Lung (tissue), 12 donors: ENCODE measurements around the gene ANKRD40. TPM values are rescaled to one million over a fixed set of nuclear protein-coding genes. Genes with fewer than 3 reads are reported as not detected.
"Not testable (repeated sequence)": the region's sequence is repeated elsewhere in the genome, so short reads cannot be mapped to it uniquely, and the experiment has no call there.

ENCODE experiments used
- ATAC-seq: fragments of 200-7000 bp; cut with Tn5 transposase; one replicate; pipeline ENCODE4 v1.9.1; 2020; ENCODE audit warnings: moderate number of reproducible peaks; ENCODE audit not compliant: insufficient read depth, low FRiP score
- DNase-seq, 3 donors: peaks; one replicate each; pipeline ENCODE4 v3.0.0-alpha.2; 2013 to 2017
- H3K27ac ChIP-seq, 2 donors: one replicate each; pipeline ENCODE4 v1.5.1; 2013; ENCODE audit warnings: mild to moderate bottlenecking in 2 of 2, moderate library complexity in 2 of 2, control low read depth in 1 of 2, inconsistent platforms in 1 of 2, low read depth in 1 of 2, low read length in 1 of 2
- H3K27me3 ChIP-seq, 3 donors: one replicate each; pipeline ENCODE4 v1.5.1; 2013; ENCODE audit warnings: low read length in 2 of 3; ENCODE audit not compliant: control insufficient read depth in 3 of 3, insufficient read depth in 3 of 3
- H3K36me3 ChIP-seq, 4 donors: one replicate each; pipeline ENCODE4 v1.5.1; 2013; ENCODE audit warnings: low read length in 4 of 4, mild to moderate bottlenecking in 1 of 4, moderate library complexity in 1 of 4; ENCODE audit not compliant: control insufficient read depth in 4 of 4, insufficient read depth in 4 of 4
- H3K4me1 ChIP-seq, 5 donors: one replicate each; pipeline ENCODE4 v1.5.1; 2013; ENCODE audit warnings: low read length in 5 of 5, mild to moderate bottlenecking in 2 of 5, moderate library complexity in 1 of 5; ENCODE audit not compliant: control insufficient read depth in 5 of 5, insufficient read depth in 5 of 5
- H3K4me3 ChIP-seq: one replicate; pipeline ENCODE4 v1.5.1; 2013; ENCODE audit warnings: mild to moderate bottlenecking, control low read depth, moderate library complexity
- H3K9ac ChIP-seq, 2 donors: one replicate each; pipeline ENCODE4 v1.5.1; 2013; ENCODE audit warnings: low read length in 2 of 2, control low read depth in 1 of 2; ENCODE audit not compliant: insufficient read depth in 1 of 2
- H3K9me3 ChIP-seq, 4 donors: one replicate each; pipeline ENCODE4 v1.5.1; 2013; ENCODE audit warnings: low read length in 3 of 4, mild to moderate bottlenecking in 1 of 4, moderate library complexity in 1 of 4; ENCODE audit not compliant: control insufficient read depth in 4 of 4, insufficient read depth in 3 of 4
- CTCF ChIP-seq: IDR thresholded peaks from 2 replicates; pipeline ENCODE4 v1.5.1; 2012; ENCODE audit warnings: mild to moderate bottlenecking; ENCODE audit errors: control extremely low read depth, extremely low read depth
- WGBS, 2 donors: extraction: QIAGEN DNeasy Blood & Tissue Kit; methylation state at CpG; one replicate each; pipeline ENCODE4 v1.1.7; 2013; 5-methylcytosine and 5-hydroxymethylcytosine counted together
- polyA plus RNA-seq, 2 donors: library from polyadenylated mRNA; stranded (reverse); fragments of 200-250 nt; gene quantifications; one replicate each; pipeline ENCODE4 v1.2.1, GENCODE V29; 2013
- total RNA-seq, 2 donors: library from RNA; depleted of rRNA in 1 of 2; stranded (reverse); fragments of >200 nt in 1 of 2; gene quantifications; one replicate each; pipeline ENCODE4 v1.2.1, GENCODE V29; 2014 to 2021
- donor health status: control.
- donor health status: control.
- donor health status: Bipolar disorder and iron deficiency.
- donor health status: healthy.
- donor health status: DM: yes; HTN: yes; CAD: no.

The ANKRD40 gene
- total and polyA plus RNA-seq, 4 donors: 14.6 to 38.9 (median 25.1) TPM

GRCh38 chr17:50712641-50713040 is 4.9 kb upstream of the ANKRD40 start:
- ATAC-seq (no peak), DNase-seq (no peak)
- Histone ChIP-seq H3K9me3 (no peaks in the 10 kb centered on the region), H3K27me3 (no peaks in the 10 kb centered on the region), H3K4me3 (no peak overlapping the region), H3K4me1 (peaks cover 3 to 14% (median 11%) of the 10 kb centered on the region in 5 donors), H3K27ac (no peak overlapping the region), H3K9ac (no peak overlapping the region), H3K36me3 (no peaks in the 10 kb centered on the region)
- WGBS, 2 donors: 92% methylated on average over 9 of the region's 9 CpGs
- TF ChIP-seq CTCF: no peak

DNA sequence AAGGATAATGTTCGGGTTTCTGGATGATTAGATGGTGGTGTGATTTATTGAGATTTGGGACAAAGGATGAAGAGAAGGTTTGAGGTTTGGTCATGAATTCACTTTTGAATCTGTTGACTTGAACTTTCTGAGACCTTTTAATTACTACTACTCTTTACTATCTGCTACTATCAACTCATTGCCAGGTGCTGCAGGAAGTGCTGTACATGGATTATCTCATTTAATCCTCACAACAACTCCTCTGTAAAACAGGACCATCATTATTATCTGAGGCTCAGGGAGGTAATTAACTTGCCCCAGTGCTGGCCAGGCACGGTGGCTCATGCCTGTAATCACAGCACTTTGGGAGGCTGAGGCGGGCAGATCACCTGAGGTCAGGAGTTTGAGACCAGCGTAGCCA is 2.9 kb upstream of the ANKRD40 start:
- Histone ChIP-seq H3K4me1 (peaks cover 5 to 23% (median 11%) of the 10 kb centered on the region in 5 donors), H3K9ac (no peak overlapping the region), H3K27me3 (no peaks in the 10 kb centered on the region), H3K9me3 (no peaks in the 10 kb centered on the region), H3K27ac (no peak overlapping the region), H3K36me3 (no peaks in the 10 kb centered on the region), H3K4me3 (no peak overlapping the region)
- TF ChIP-seq CTCF: no peak
- DNase-seq: no peak
- no peak for ATAC-seq
- 92 to 93% methylated on average over 4 of the region's 4 CpGs for WGBS, 2 donors

DNA sequence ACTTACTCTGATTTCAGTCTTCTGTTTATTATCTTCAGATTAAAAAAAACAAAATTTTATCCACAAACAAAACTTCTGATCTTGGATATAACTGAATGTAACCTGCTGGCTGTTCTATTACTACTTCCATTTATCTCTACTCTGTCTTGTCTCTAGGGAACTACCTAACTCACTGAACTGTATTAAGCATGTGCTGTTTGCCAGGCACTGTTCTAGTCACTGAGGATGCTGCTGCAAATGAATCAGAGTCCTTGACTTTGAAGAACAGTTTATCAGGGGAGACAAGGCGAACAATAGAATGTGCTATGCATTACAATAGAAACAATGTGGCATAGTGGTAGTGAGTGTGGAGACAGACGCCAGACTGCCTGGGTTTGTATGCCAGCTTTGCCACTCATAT is 2.3 kb upstream of the ANKRD40 start:
- no peak for ATAC-seq
- Histone ChIP-seq H3K9ac (no peak overlapping the region), H3K27me3 (no peaks in the 10 kb centered on the region), H3K36me3 (no peaks in the 10 kb centered on the region), H3K4me3 (no peak overlapping the region), H3K4me1 (peaks cover 5 to 23% (median 14%) of the 10 kb centered on the region in 5 donors), H3K9me3 (no peaks in the 10 kb centered on the region), H3K27ac (no peak overlapping the region)
- TF ChIP-seq CTCF: no peak
- 85 to 92% methylated on average over 2 of the region's 2 CpGs for WGBS, 2 donors
- DNase-seq: no peak

GRCh38 chr17:50709053-50709452 is 1.3 kb upstream of the ANKRD40 start:
- H3K9ac ChIP-seq: peak overlapping the region in 1 of 2 donors; percentile 98
- H3K9me3 ChIP-seq, H3K27me3 ChIP-seq, H3K36me3 ChIP-seq, ATAC-seq, DNase-seq, H3K4me3 ChIP-seq: not testable (repeated sequence)
- 91 to 92% methylated on average over 4 of the region's 4 CpGs for WGBS, 2 donors
- peaks cover 5 to 23% (median 14%) of the 10 kb centered on the region in 5 donors for H3K4me1 ChIP-seq
- peak overlapping the region; percentile 95 to 98 for H3K27ac ChIP-seq
